Measurements from ENCODE around the gene SLC19A3.

DNA sequence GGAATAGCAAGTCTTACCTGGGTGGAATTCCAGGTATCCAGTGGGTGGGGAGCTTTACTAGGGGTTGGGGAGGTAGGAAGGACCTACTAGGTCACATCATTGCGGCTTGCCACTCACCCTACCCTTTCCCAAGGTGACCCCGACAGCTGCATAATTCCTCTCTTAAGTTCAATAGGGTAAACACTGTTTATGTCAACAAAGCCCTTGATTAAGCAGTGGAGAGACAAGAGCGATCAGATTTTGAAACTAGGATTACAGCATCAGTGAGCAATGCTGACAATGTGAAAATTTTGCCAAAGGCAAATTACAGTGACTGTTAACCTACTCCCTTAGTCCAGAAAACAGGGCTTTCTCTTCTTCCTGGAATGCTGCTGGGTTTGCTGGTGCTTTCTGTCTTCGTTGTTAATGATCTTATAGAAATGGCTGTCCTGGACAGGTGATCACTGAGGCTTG lies 14.5 kb downstream of the SLC19A3 start:
- TF ChIP-seq, protein P1, sequence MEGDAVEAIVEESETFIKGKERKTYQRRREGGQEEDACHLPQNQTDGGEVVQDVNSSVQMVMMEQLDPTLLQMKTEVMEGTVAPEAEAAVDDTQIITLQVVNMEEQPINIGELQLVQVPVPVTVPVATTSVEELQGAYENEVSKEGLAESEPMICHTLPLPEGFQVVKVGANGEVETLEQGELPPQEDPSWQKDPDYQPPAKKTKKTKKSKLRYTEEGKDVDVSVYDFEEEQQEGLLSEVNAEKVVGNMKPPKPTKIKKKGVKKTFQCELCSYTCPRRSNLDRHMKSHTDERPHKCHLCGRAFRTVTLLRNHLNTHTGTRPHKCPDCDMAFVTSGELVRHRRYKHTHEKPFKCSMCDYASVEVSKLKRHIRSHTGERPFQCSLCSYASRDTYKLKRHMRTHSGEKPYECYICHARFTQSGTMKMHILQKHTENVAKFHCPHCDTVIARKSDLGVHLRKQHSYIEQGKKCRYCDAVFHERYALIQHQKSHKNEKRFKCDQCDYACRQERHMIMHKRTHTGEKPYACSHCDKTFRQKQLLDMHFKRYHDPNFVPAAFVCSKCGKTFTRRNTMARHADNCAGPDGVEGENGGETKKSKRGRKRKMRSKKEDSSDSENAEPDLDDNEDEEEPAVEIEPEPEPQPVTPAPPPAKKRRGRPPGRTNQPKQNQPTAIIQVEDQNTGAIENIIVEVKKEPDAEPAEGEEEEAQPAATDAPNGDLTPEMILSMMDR (conservative IDR thresholded peaks at IDR 0.05; ENCODE audit: low read depth, low read length) = no peak
- no peak for TF ChIP-seq EZH2 (IDR thresholded peaks at IDR 0.05; ENCODE audit: borderline replicate concordance, low read depth, low read length, poor library complexity, severe bottlenecking)

Measured in A673 (cell line).